Measurements from ENCODE around the gene C1QTNF5.

- TF ChIP-seq RAD21 (conservative IDR thresholded peaks at IDR 0.05 in 1 of 2, IDR thresholded peaks at IDR 0.05 in 1 of 2): no peak
- no peak for TF ChIP-seq TFCP2L1 (CRISPR knock-in tag; IDR thresholded peaks at IDR 0.05)
Observed at GRCh38 chr11:119305556-119306372, 34.9 kb downstream of the C1QTNF5 start.
